Esophagus squamous epithelium (tissue), 5 donors: ENCODE measurements around the gene YKT6. TPM values are rescaled to one million over a fixed set of nuclear protein-coding genes. Genes with fewer than 3 reads are reported as not detected.

Source experiments
- DNase-seq: peaks from one replicate; lab custom pipeline; 2025; lab: John Stamatoyannopoulos, UW
- H3K27ac ChIP-seq, 4 donors: fragments of 200-600 bp; sonication (generic); one replicate each; pipeline ENCODE4 v1.5.1; 2016 to 2019; ENCODE audit warnings: mild to moderate bottlenecking in 1 of 4
- H3K27me3 ChIP-seq, 4 donors: fragments of 200-600 bp; sonication (generic); 1 replicate in 3 of 4; 2 replicates in 1 of 4; pipeline versions ENCODE4 v1.5.1 to v1.6.0; 2017 to 2021; ENCODE audit warnings: antibody characterized with exemption in 1 of 4
- H3K36me3 ChIP-seq, 3 donors: fragments of 200-600 bp; sonication (generic); one replicate each; pipeline ENCODE4 v1.5.1; 2016 to 2019
- H3K4me1 ChIP-seq, 3 donors: fragments of 200-600 bp; sonication (generic); one replicate each; pipeline ENCODE4 v1.5.1; 2017 to 2019
- H3K4me3 ChIP-seq, 4 donors: fragments of 200-600 bp; sonication (generic); 1 replicate in 3 of 4; 2 replicates in 1 of 4; pipeline ENCODE4 v1.5.1; 2016 to 2019; ENCODE audit warnings: mild to moderate bottlenecking in 2 of 4, moderate library complexity in 1 of 4
- H3K9me3 ChIP-seq, 3 donors: fragments of 200-600 bp; sonication (generic); one replicate each; pipeline ENCODE4 v1.5.1; 2016 to 2019
- CTCF ChIP-seq, 6 experiments: fragments of 450-650 bp in 4 of 6; fragments of 200-600 bp in 2 of 6; sonication (generic) in 2 of 6; IDR thresholded peaks; one replicate each; pipeline ENCODE4 v1.5.1; 2016 to 2019; ENCODE audit warnings: antibody characterized with exemption in 6 of 6, mild to moderate bottlenecking in 4 of 6, moderate library complexity in 4 of 6
- POLR2A ChIP-seq, 4 donors: fragments of 450-650 bp; IDR thresholded peaks; one replicate each; pipeline ENCODE4 v1.6.1; 2017; ENCODE audit warnings: antibody characterized with exemption in 4 of 4, mild to moderate bottlenecking in 4 of 4, moderate library complexity in 3 of 4
- WGBS, 2 donors: methylation state at CpG; one replicate each; pipeline ENCODE4 v1.1.5; 2018; 5-methylcytosine and 5-hydroxymethylcytosine counted together
- intact Hi-C: fragments of 100-400 bp; cut with DNase I; formaldehyde crosslinking; loops from one replicate; pipeline ENCODE4 v1.15.0; 2022
- total RNA-seq, 4 donors: library from RNA; depleted of rRNA; stranded (reverse); fragments of >200 nt; gene quantifications; one replicate each; pipeline ENCODE4 v1.1.0, GENCODE V29; 2016
- donor health status: DM: yes; HTN: yes; CAD: no.

YKT6 gene
- total RNA-seq, 4 donors from 2014 or later, result 56.3 to 91.8 (median 65.1) TPM

DNA sequence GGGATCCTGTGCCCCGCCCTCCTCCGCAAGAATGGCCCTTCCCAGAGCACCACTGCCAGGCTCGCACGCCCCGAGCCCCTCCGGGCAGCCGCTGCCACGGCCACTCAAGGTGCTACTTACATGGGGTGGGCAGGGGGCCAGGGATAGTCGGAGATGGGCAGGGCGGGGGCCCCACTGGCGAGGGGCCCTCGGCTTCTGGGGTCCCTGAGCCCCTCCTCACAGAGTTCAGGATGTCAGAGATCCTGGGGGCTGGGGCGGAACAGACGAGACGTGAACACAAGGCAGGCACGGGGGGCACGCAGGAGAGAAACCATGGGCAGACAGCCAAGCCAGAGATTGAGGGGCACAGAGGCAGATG lies 25.6 kb downstream of the YKT6 start:
- no peak for TF ChIP-seq CTCF (IDR thresholded peaks at IDR 0.05)
- no peak for TF ChIP-seq POLR2A (IDR thresholded peaks at IDR 0.05)
- H3K4me3 ChIP-seq, result no peak overlapping the region
- intact Hi-C loops, result no loop called here
- no peaks in the 10 kb centered on the region for H3K9me3 ChIP-seq
- peaks cover 5 to 33% (median 14%) of the 10 kb centered on the region in 3 donors for H3K4me1 ChIP-seq
- 60% methylated on average over 13 of the region's 17 CpGs; no CpG with 5 or more reads in 1 of the 2 donors for WGBS, 2 donors
- no peak for DNase-seq
- H3K27ac ChIP-seq, result no peak overlapping the region
- H3K27me3 ChIP-seq, result peaks cover 0 to 32% (median 0%) of the 10 kb centered on the region in 4 donors
- no peaks in the 10 kb centered on the region for H3K36me3 ChIP-seq

DNA sequence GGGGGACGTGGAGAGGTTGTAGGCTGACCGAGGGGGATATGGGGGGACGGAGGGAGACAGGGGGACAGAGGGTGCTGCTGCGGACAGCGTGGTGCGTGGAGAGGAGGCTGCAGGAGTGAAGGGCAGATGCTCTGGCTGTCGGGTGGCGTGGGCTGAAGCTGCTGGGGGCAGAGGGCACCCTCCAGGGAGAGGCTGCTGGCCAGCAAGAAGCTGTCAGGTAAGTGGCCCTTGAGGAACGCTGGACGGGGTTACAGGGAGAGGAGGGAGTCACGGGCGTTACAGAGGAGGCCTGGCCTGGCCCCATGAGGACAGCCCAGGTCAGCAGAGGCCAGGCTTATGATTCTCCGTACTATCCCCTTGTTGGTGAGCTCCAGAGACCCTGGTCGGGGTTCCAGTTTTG lies 27.1 kb downstream of the YKT6 start:
- H3K36me3 ChIP-seq, result no peaks in the 10 kb centered on the region
- H3K4me3 ChIP-seq, result no peak overlapping the region
- H3K9me3 ChIP-seq, result no peaks in the 10 kb centered on the region
- intact Hi-C loops, result no loop called here
- no peak for TF ChIP-seq CTCF (IDR thresholded peaks at IDR 0.05)
- no peak for TF ChIP-seq POLR2A (IDR thresholded peaks at IDR 0.05)
- H3K4me1 ChIP-seq, result peaks cover 5 to 32% (median 14%) of the 10 kb centered on the region in 3 donors
- H3K27me3 ChIP-seq, result peaks cover 0 to 27% (median 0%) of the 10 kb centered on the region in 4 donors
- no peak for DNase-seq
- WGBS, 2 donors, result 83 to 88% methylated on average over 12 to 13 of the region's 14 CpGs
- H3K27ac ChIP-seq, result no peak overlapping the region

GRCh38 chr7:44228571-44229350 lies 28.0 kb downstream of the YKT6 start:
- no peak for DNase-seq
- H3K4me1 ChIP-seq, result peaks cover 5 to 23% (median 10%) of the 10 kb centered on the region in 3 donors
- H3K27ac ChIP-seq, result no peak overlapping the region
- H3K27me3 ChIP-seq, result peaks cover 0 to 23% (median 0%) of the 10 kb centered on the region in 4 donors
- TF ChIP-seq CTCF (IDR thresholded peaks at IDR 0.05) (no peak), POLR2A (IDR thresholded peaks at IDR 0.05) (no peak)
- H3K36me3 ChIP-seq, result no peaks in the 10 kb centered on the region
- 96 to 100% methylated on average over 1 to 10 of the region's 29 CpGs for WGBS, 2 donors
- no peak overlapping the region for H3K4me3 ChIP-seq
- intact Hi-C loops, result no loop called here
- H3K9me3 ChIP-seq, result no peaks in the 10 kb centered on the region

DNA sequence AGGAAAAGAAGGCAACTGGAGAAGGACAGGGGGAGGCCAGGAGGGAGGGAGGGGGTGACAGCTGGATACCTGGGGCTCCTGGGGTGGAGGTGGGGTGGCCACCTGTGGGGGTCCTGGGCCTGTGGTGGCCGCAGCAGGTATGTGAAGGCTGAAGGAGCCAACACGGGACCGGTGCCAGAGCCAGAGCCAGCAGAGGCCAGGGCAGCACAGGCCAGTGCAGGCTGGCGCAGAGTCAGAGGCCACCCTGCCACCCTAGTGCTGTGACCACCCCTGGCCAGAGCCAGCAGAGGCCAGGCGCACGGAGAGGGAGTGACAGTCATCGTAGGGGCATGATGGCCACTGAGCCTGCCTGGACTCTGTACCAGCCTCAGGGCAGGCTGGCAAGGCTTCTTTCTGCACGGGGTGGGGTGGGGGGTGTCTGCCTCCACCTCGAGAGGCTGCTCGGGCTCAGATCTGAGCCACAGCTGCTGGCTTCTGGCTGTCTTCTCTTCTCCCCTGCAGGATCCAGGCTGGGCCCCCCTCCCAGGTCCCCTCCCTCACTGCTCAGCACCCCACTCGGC lies 28.8 kb downstream of the YKT6 start:
- no peak overlapping the region for H3K27ac ChIP-seq
- 47 to 70% methylated on average over 6 to 7 of the region's 11 CpGs for WGBS, 2 donors
- no peak for DNase-seq
- H3K27me3 ChIP-seq, result peaks cover 0 to 20% (median 0%) of the 10 kb centered on the region in 4 donors
- H3K9me3 ChIP-seq, result no peaks in the 10 kb centered on the region
- H3K4me3 ChIP-seq, result no peak overlapping the region
- TF ChIP-seq CTCF (IDR thresholded peaks at IDR 0.05) (no peak), POLR2A (IDR thresholded peaks at IDR 0.05) (no peak)
- H3K4me1 ChIP-seq, result peaks cover 4 to 15% (median 5%) of the 10 kb centered on the region in 3 donors
- intact Hi-C loops, result loop anchor here (10.0 kb wide), 1 partner anchor 335 kb away; no protein-coding TSS in a partner anchor
- H3K36me3 ChIP-seq, result no peaks in the 10 kb centered on the region

- Histone ChIP-seq H3K4me1 (peaks cover 0 to 8% (median under 1%) of the 10 kb centered on the region in 3 donors), H3K4me3 (no peak overlapping the region), H3K36me3 (no peaks in the 10 kb centered on the region), H3K27ac (no peak overlapping the region), H3K9me3 (no peaks in the 10 kb centered on the region), H3K27me3 (peaks cover 0 to 13% (median 0%) of the 10 kb centered on the region in 4 donors)
- WGBS, 2 donors, result 81 to 86% methylated on average over 3 to 6 of the region's 7 CpGs
- TF ChIP-seq POLR2A (IDR thresholded peaks at IDR 0.05) (no peak), CTCF (IDR thresholded peaks at IDR 0.05) (no peak)
- intact Hi-C loops, result loop anchor here (10.0 kb wide), 1 partner anchor 335 kb away; no protein-coding TSS in a partner anchor
- DNase-seq, result no peak
Measured at GRCh38 chr7:44230286-44230685, 29.5 kb downstream of the YKT6 start.
